Gastrocnemius medialis (tissue), 4 donors: ENCODE data around the gene LEP. TPM values are rescaled to one million over a fixed set of nuclear protein-coding genes. Genes with fewer than 3 reads are reported as not detected.

Experiments used
- ATAC-seq, 2 donors: fragments of 150-250 bp; one replicate each; pipeline ENCODE4 v1.9.1; 2016
- DNase-seq, 2 donors: peaks; one replicate each; pipeline ENCODE4 v3.0.0-alpha.2; 2019
- H3K27ac ChIP-seq, 4 donors: fragments of 200-600 bp; sonication (generic); 1 replicate in 1 of 4; 2 replicates in 3 of 4; pipeline ENCODE4 v1.5.1; 2016 to 2018; ENCODE audit warnings: mild to moderate bottlenecking in 2 of 4, moderate library complexity in 1 of 4
- H3K27me3 ChIP-seq, 3 donors: fragments of 200-600 bp; sonication (generic) in 2 of 3; 1 replicate in 1 of 3; 2 replicates in 2 of 3; pipeline versions ENCODE4 v1.5.1 to v1.6.0; 2016 to 2019; ENCODE audit warnings: mild to moderate bottlenecking in 1 of 3, moderate library complexity in 1 of 3
- H3K36me3 ChIP-seq, 2 donors: fragments of 200-600 bp; sonication (generic) in 1 of 2; one replicate each; pipeline ENCODE4 v1.5.1; 2017 to 2018
- H3K4me1 ChIP-seq, 2 donors: fragments of 200-600 bp; sonication (generic) in 1 of 2; one replicate each; pipeline ENCODE4 v1.5.1; 2016 to 2017; ENCODE audit warnings: mild to moderate bottlenecking in 2 of 2
- H3K4me3 ChIP-seq, 4 donors: fragments of 200-600 bp; sonication (generic) in 3 of 4; 1 replicate in 1 of 4; 2 replicates in 3 of 4; pipeline ENCODE4 v1.5.1; 2016 to 2019; ENCODE audit warnings: mild to moderate bottlenecking in 2 of 4
- H3K9me3 ChIP-seq, 3 donors: fragments of 200-600 bp; sonication (generic) in 2 of 3; 1 replicate in 1 of 3; 2 replicates in 2 of 3; pipeline ENCODE4 v1.5.1; 2016 to 2019
- CTCF ChIP-seq, 5 experiments: fragments of 450-650 bp in 3 of 5; fragments of 200-600 bp in 2 of 5; sonication (generic) in 2 of 5; IDR thresholded peaks in 4 of 5; conservative IDR thresholded peaks in 1 of 5; 1 replicate in 4 of 5; 2 replicates in 1 of 5; pipeline ENCODE4 v1.5.1; 2016 to 2019; ENCODE audit warnings: antibody characterized with exemption in 5 of 5, mild to moderate bottlenecking in 3 of 5, moderate library complexity in 3 of 5
- POLR2A ChIP-seq, 2 donors: fragments of 450-650 bp; IDR thresholded peaks; one replicate each; pipeline ENCODE4 v1.6.1; 2017; ENCODE audit warnings: antibody characterized with exemption in 2 of 2, mild to moderate bottlenecking in 2 of 2, moderate library complexity in 2 of 2
- in situ Hi-C, 4 donors: fragments of 200-750 bp; cut with MboI; loops; one replicate each; pipeline versions ENCODE4 v1.15.0 to v1.8.0; 2017; ENCODE audit warnings: low sequenced_read_pairs in 4 of 4
- intact Hi-C: fragments of 100-400 bp; cut with DNase I; formaldehyde crosslinking; loops from one replicate; pipeline ENCODE4 v1.15.1; 2023; ENCODE audit warnings: low total_unique reads
- total RNA-seq, 4 donors: library from RNA; depleted of rRNA; stranded (reverse); fragments of >200 nt; gene quantifications; one replicate each; pipeline versions ENCODE4 v1.1.0 to v1.2.3, GENCODE V29; 2016

Gene LEP
- total RNA-seq, 4 donors from 2014 or later: 0.11 to 0.46 TPM; not detected in 2

- no peaks in the 10 kb centered on the region for H3K4me1 ChIP-seq
- no peaks in the 10 kb centered on the region for H3K36me3 ChIP-seq
- intact Hi-C loops: no loop called here
- no peak for TF ChIP-seq CTCF (IDR thresholded peaks at IDR 0.05 in 4 of 5, conservative IDR thresholded peaks at IDR 0.05 in 1 of 5)
- TF ChIP-seq POLR2A (IDR thresholded peaks at IDR 0.05): no peak
- ATAC-seq: no peak
- no peaks in the 10 kb centered on the region for H3K9me3 ChIP-seq
- H3K27me3 ChIP-seq: peaks cover 3 to 34% (median 13%) of the 10 kb centered on the region in 3 donors
- no peak for DNase-seq
- H3K27ac ChIP-seq: no peak overlapping the region
- H3K4me3 ChIP-seq: no peak overlapping the region
- in situ Hi-C loops: loop anchor here in 1 of 4 donors (5.0 kb wide), 1 partner anchor 502 kb away; no protein-coding TSS in a partner anchor
Measured at GRCh38 chr7:128214463-128214862, 26.6 kb upstream of the LEP start.

GRCh38 chr7:128215281-128215680 lies 25.8 kb upstream of the LEP start:
- Histone ChIP-seq H3K27ac (no peak overlapping the region), H3K4me1 (no peaks in the 10 kb centered on the region), H3K27me3 (peaks cover 3 to 30% (median 15%) of the 10 kb centered on the region in 3 donors), H3K9me3 (no peaks in the 10 kb centered on the region), H3K4me3 (no peak overlapping the region), H3K36me3 (no peaks in the 10 kb centered on the region)
- in situ Hi-C loops (no loop called here), intact Hi-C loops (no loop called here)
- ATAC-seq (no peak), DNase-seq (no peak)
- TF ChIP-seq CTCF (IDR thresholded peaks at IDR 0.05 in 4 of 5, conservative IDR thresholded peaks at IDR 0.05 in 1 of 5): no peak
- TF ChIP-seq POLR2A (IDR thresholded peaks at IDR 0.05): no peak

GRCh38 chr7:128215739-128216138 lies 25.3 kb upstream of the LEP start:
- no peaks in the 10 kb centered on the region for H3K4me1 ChIP-seq
- H3K9me3 ChIP-seq: no peaks in the 10 kb centered on the region
- no peak for ATAC-seq
- H3K27ac ChIP-seq: no peak overlapping the region
- no peaks in the 10 kb centered on the region for H3K36me3 ChIP-seq
- intact Hi-C loops: no loop called here
- in situ Hi-C loops: no loop called here
- TF ChIP-seq POLR2A (IDR thresholded peaks at IDR 0.05) (no peak), CTCF (IDR thresholded peaks at IDR 0.05 in 4 of 5, conservative IDR thresholded peaks at IDR 0.05 in 1 of 5) (no peak)
- no peak for DNase-seq
- H3K27me3 ChIP-seq: peaks cover under 1 to 26% (median 18%) of the 10 kb centered on the region in 3 donors
- no peak overlapping the region for H3K4me3 ChIP-seq

- H3K4me3 ChIP-seq: no peak overlapping the region
- TF ChIP-seq CTCF (IDR thresholded peaks at IDR 0.05 in 4 of 5, conservative IDR thresholded peaks at IDR 0.05 in 1 of 5) (no peak), POLR2A (IDR thresholded peaks at IDR 0.05) (no peak)
- no peak overlapping the region for H3K27ac ChIP-seq
- ATAC-seq: peak in 1 of 2 donors; percentile 23
- H3K4me1 ChIP-seq: no peaks in the 10 kb centered on the region
- no peaks in the 10 kb centered on the region for H3K9me3 ChIP-seq
- no peaks in the 10 kb centered on the region for H3K36me3 ChIP-seq
- no peak for DNase-seq
- intact Hi-C loops (no loop called here), in situ Hi-C loops (no loop called here)
- peaks cover 0 to 25% (median 19%) of the 10 kb centered on the region in 3 donors for H3K27me3 ChIP-seq
Measured at GRCh38 chr7:128217030-128217805, 23.9 kb upstream of the LEP start.
